OCI-LY3 (cell line): ENCODE data around the gene SND1.
A peak's percentile ranks its signal among the peaks of the same experiment; 100 is the strongest.

Source experiments
- H2AFZ ChIP-seq: fragments of 200-600, 300-600 bp; shearing (Covaris generic); 2 replicates; pipeline ENCODE4 v1.6.0; 2014; ENCODE audit warnings: antibody characterized with exemption, low read depth, low read length
- H3K27ac ChIP-seq: fragments of 200-600, 300-600 bp; sonication (generic); 2 replicates; pipeline ENCODE4 v1.5.1; 2014; ENCODE audit warnings: mild to moderate bottlenecking, low read length, moderate library complexity, mixed read lengths
- H3K27me3 ChIP-seq: fragments of 200-600, 300-600 bp; sonication (generic); 2 replicates; pipeline ENCODE4 v1.6.1; 2014; ENCODE audit warnings: low read depth, low read length, mixed read lengths
- H3K36me3 ChIP-seq: fragments of 200-600, 300-600 bp; sonication (generic); replicated peaks from 2 replicates; pipeline ENCODE3; 2014; ENCODE audit warnings: low read depth, low read length, mixed read lengths
- H3K4me1 ChIP-seq: fragments of 300-600, 200-600 bp; sonication (generic); 2 replicates; pipeline ENCODE4 v1.6.1; 2014; ENCODE audit warnings: low read length, mixed read lengths
- H3K4me2 ChIP-seq: fragments of 200-600, 300-600 bp; sonication (generic); 2 replicates; pipeline ENCODE4 v1.6.1; 2014; ENCODE audit warnings: low read length, mixed read lengths
- H3K4me3 ChIP-seq: fragments of 300-600, 200-600 bp; sonication (generic); 2 replicates; pipeline ENCODE4 v1.5.1; 2014; ENCODE audit warnings: antibody characterized with exemption, mild to moderate bottlenecking, low read length, moderate library complexity
- H3K79me2 ChIP-seq: fragments of 300-600, 200-600 bp; shearing (Covaris generic); 2 replicates; pipeline ENCODE4 v1.6.1; 2014; ENCODE audit warnings: mild to moderate bottlenecking, low read length, mixed read lengths
- H3K9ac ChIP-seq: fragments of 300-600, 200-600 bp; shearing (Covaris generic); 2 replicates; pipeline ENCODE4 v1.6.0; 2014; ENCODE audit warnings: mild to moderate bottlenecking, low read length, moderate library complexity
- H3K9me3 ChIP-seq: fragments of 200-600, 300-600 bp; shearing (Covaris generic); 2 replicates; pipeline ENCODE4 v1.6.1; 2014; ENCODE audit warnings: low read length, mixed read lengths; ENCODE audit not compliant: insufficient read depth
- H4K20me1 ChIP-seq: fragments of 200-600, 300-600 bp; sonication (generic); 2 replicates; pipeline ENCODE4 v1.6.1; 2016; ENCODE audit warnings: low read length, mixed read lengths; ENCODE audit not compliant: insufficient read depth
- EZH2phosphoT487 ChIP-seq: fragments of 200-600 bp; shearing (Covaris generic); IDR thresholded peaks from 2 replicates; pipeline ENCODE4 v1.6.1; 2018; ENCODE audit warnings: antibody characterized with exemption, mixed run types, low read depth
- TF ChIP-seq, protein P1 (sequence below): fragments of 200-600, 300-600 bp; sonication (generic); IDR thresholded peaks from 2 replicates; pipeline ENCODE4 v1.5.1; 2014; ENCODE audit warnings: antibody characterized with exemption, low read length, low read depth

Gene SND1

DNA sequence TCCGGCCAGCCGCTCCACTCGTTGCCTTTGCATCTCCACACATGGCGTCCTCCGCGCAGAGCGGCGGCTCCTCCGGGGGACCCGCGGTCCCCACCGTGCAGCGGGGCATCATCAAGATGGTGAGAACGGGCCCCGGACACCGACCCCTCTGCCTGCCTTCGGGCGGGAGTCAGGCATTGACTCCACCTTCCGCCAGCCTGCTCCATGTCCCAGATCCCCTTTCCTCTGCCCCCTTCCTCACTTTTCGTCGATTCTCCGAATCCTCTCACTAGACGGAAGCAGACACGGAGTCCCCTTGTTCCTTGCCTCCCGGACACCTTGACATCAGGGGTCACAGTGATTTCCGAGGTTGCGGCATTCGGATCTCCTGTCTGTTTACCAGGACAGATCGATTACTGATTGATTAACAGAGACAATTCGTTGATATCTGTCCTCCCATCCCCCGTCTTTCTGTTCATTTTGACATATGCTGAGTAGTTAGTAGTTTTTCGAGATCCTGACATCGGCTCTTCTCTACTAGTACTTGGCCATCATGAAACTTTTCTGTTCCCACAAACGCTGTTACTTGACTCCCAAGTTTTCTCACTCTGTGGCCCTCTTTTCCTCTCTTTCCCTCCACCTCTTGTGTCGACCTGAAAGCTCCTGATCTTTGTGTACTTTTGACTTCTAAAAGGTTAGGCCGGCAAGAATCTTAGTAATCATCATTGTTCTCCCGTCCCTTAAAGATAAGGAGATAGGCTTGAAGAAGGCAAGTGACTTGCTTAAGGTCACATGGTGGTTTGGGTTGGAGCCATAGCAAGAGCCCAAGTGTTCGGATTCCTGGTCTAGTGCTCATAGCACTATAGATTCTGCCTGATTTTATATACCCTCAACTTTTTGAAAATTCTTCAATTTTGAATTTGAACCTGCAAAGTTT, 597 bp downstream of the SND1 start:
- Histone ChIP-seq H3K9me3 (no peaks in the 10 kb centered on the region), H3K79me2 (peaks cover 62% of the 10 kb centered on the region), H3K4me3 (peak overlapping the region; percentile 96), H2AFZ (0 out of 2 replicates have a peak overlapping the region, but pooled peaks have one; percentile 36), H3K9ac (peak overlapping the region; percentile 97), H4K20me1 (peaks cover 45% of the 10 kb centered on the region), H3K27me3 (no peaks in the 10 kb centered on the region), H3K27ac (peak overlapping the region; percentile 73), H3K36me3 (peaks cover 33% of the 10 kb centered on the region), H3K4me2 (peak overlapping the region; percentile 94), H3K4me1 (peaks cover 34% of the 10 kb centered on the region)
- no peak for TF ChIP-seq EZH2phosphoT487
- TF ChIP-seq, protein P1, sequence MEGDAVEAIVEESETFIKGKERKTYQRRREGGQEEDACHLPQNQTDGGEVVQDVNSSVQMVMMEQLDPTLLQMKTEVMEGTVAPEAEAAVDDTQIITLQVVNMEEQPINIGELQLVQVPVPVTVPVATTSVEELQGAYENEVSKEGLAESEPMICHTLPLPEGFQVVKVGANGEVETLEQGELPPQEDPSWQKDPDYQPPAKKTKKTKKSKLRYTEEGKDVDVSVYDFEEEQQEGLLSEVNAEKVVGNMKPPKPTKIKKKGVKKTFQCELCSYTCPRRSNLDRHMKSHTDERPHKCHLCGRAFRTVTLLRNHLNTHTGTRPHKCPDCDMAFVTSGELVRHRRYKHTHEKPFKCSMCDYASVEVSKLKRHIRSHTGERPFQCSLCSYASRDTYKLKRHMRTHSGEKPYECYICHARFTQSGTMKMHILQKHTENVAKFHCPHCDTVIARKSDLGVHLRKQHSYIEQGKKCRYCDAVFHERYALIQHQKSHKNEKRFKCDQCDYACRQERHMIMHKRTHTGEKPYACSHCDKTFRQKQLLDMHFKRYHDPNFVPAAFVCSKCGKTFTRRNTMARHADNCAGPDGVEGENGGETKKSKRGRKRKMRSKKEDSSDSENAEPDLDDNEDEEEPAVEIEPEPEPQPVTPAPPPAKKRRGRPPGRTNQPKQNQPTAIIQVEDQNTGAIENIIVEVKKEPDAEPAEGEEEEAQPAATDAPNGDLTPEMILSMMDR, result no peak

DNA sequence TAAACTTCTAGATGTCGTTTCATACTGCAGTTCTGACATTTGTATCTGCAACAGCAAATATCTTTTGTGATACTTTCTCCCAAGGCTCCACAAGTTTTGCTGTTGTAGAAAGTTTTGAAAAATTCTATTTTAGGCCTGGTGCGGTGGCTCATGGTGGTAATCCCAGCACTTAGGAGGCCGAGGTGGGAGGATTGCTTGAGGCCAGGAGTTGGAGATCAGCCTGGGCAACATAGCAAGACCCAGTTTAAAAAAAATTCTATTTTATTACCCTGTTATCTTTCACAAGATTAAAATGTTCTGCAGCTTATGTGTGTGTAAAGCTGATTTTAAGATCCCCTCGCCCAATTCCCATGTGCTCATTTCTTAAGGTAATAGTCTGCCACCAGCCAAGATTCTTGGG, 1.4 kb downstream of the SND1 start:
- Histone ChIP-seq H3K27me3 (no peaks in the 10 kb centered on the region), H3K9me3 (no peaks in the 10 kb centered on the region), H2AFZ (no peak overlapping the region), H3K27ac (no peak overlapping the region), H3K4me3 (peak overlapping the region; percentile 96), H3K4me2 (peak overlapping the region; percentile 94), H3K36me3 (peaks cover 36% of the 10 kb centered on the region), H3K4me1 (peaks cover 34% of the 10 kb centered on the region), H3K79me2 (peaks cover 70% of the 10 kb centered on the region), H3K9ac (peak overlapping the region; percentile 97), H4K20me1 (peaks cover 53% of the 10 kb centered on the region)
- TF ChIP-seq, protein P1, result no peak
- TF ChIP-seq EZH2phosphoT487, result no peak

DNA sequence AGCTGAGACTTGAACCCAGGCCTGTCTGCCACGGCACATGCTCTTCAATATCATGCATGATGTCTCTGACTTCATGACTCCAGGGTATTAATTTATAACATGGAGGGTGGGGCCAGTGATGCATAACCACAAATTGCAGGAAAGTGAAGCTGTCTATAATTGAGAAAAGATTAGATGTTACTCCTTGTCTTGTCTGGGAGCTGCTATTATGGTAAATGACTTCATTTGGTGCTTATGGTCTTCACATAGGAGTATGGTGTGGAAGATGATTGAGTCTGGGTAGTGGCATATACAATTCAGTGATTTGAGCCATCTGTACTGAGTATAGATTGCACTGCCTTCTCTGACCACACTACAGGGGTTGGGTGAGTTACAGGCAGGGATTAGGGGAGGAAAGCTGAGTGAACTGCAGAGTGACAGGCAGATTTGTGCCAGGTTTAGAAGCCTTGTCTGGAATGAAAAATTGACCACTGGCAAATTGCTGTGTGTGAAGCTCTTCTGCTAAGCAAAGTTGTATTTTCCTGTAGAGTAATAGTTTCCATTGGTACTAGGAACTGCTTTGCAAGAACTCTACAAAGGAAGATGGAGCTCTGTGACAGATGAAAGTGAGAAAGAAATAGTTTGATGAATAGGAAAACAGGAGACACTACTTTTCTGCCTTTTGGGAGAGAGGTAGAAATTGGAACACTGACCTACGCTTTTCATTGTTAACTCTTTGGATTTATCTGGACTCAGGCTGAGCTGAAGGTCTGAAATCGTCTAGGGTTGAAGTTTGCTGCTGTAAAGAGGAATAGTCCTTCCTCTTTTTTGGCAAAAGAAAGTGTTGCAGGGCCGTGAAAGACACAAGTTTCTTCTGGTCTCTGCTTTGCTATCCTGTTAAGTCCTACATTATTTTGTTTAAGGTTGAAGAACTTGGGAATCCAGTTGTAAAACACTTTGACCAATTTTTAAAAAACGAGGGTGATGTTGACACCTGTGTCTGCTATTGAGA, 2.7 kb downstream of the SND1 start:
- H3K9me3 ChIP-seq, result no peaks in the 10 kb centered on the region
- H3K36me3 ChIP-seq, result peaks cover 49% of the 10 kb centered on the region
- H3K4me1 ChIP-seq, result peaks cover 36% of the 10 kb centered on the region
- H3K27me3 ChIP-seq, result no peaks in the 10 kb centered on the region
- no peak for TF ChIP-seq EZH2phosphoT487
- TF ChIP-seq, protein P1, result no peak
- no peak overlapping the region for H2AFZ ChIP-seq
- H4K20me1 ChIP-seq, result peaks cover 66% of the 10 kb centered on the region
- H3K27ac ChIP-seq, result peak overlapping the region; percentile 17
- peak overlapping the region; percentile 96 for H3K4me3 ChIP-seq
- peak overlapping the region; percentile 94 for H3K4me2 ChIP-seq
- H3K9ac ChIP-seq, result 0 out of 2 replicates have a peak overlapping the region, but pooled peaks have one; percentile 97
- H3K79me2 ChIP-seq, result peaks cover 83% of the 10 kb centered on the region
